Inflammatory macrophage (primary cell): ENCODE measurements around the gene TAF13.
"Not testable (repeated sequence)": the region's sequence is repeated elsewhere in the genome, so short reads cannot be mapped to it uniquely, and the experiment has no call there.

Source experiments
- DNase-seq, 2 donors: peaks; one replicate each; pipeline ENCODE4 v3.0.0-alpha.2; 2020 to 2022

The TAF13 gene

DNA sequence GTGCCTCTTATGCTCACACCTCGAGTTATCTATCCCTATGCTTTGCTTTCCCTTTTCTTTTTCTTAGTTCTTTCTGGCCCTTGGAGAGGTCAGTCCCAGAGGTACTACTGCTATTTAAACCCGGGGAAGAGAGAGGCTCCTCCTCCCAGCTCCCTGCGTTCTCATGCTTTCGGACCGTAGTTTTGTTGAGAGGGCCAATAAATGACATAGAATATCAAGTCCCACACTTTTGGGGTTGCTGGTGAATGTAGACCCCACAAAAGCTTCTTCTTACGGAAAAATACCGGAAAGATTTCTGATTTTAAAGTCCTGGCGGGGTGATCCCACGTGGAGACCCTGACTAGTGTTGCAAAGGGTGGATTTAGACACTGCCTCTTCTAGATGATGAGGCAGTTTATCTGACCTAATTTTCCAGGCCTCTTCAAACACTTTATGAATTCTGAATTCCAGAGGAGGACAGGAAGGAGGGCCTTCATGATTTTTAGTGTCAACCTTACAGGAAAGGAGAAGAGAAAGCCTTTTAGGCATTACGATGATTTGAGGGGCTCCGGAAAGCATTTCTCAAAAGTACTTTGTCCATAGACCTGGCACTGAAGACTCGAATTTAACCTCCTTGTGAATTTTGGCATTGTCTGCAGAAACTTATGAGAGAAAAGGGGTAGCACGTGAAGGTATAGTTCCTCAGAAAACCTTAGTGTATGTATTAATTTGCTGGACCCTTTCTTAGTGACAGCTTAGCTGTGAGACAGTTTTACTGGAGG, 15.5 kb upstream of the TAF13 start:
- DNase-seq, result peak; percentile 46 to 52

DNA sequence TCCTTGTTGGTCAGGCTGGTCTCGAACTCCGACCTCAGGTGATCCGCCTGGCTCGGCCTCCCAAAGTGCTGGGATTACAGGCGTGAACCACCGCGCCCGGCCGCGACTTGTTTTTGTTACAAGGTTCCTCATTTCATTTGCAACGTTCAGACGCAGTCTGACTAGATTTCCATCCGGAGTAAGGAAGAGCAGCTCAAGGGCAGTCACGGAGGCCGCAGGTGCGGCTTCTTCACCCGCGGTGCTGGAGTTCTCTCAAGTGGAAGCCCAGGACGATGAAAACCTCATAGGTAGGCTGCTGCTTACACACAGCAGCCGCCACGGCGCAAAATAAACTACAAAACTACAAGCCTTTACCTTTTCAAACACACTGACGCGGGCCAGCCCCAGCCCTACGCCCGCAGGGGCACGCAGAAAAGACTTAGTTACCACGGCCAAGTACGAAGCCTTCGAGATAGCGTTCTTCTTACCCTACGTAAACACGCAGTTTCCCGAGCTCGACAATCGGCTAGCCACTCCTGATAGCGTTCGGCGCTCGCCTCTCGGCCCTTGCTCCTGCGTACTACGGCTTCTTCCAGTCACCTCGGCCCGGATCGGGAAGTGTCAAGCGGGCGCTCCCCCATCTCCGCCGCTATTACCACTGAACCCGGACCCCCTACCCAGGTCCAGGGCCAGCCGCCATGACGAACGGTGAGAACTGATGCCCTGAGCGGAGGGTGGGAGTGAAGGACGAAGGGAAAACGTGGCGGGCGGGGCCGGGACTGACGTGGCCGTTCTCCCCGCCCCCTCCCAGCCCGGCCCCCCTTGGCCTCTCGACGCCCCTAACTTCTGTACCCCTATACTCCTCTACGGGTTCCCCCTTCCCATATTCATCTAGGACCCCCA, 14.6 kb upstream of the TAF13 start, which contains the start of gene TMEM167B:
Gene TMEM167B (plus strand): TSS at position 569 of the 882 bp plus-strand sequence. CDS start 109 bp downstream, at position 678.
- DNase-seq, result peak; percentile 96 to 97

DNA sequence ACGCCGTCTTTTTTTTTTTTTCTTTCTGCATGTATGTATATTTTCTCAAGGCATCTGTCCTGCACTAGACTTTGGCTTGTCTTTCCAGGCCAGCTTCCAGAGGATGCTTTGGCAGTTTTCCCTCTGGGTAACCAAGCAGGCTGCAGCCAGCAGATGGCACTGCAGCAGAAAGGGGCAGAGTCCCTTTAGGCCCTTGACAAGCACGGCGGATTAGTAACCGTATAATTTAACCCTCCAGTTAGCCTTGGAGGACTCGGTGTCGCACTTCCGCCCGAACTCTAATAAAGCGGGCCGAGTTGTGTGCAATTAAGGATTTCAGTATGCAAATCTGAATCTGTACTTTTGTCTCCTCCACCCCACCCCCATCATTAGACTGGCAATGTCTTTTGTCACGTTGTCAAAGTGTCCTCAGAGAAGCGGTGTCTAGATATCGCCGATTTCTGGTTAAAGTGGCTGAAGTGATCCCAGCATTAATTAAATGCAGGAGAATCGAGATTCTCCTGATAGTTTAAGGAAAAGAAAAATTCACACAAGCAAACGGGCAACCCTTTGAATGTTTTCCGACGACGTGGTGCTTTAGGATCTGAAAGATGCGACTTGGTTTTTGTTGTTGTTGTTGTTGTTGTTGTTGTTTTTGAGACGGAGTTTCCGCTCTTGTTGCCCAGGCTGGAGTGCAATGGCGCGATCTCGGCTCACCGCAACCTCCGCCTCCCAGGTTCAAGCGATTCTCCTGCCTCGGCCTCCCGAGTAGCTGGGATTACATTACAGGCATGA, 13.6 kb upstream of the TAF13 start:
- peak; percentile 36 to 44 for DNase-seq

DNA sequence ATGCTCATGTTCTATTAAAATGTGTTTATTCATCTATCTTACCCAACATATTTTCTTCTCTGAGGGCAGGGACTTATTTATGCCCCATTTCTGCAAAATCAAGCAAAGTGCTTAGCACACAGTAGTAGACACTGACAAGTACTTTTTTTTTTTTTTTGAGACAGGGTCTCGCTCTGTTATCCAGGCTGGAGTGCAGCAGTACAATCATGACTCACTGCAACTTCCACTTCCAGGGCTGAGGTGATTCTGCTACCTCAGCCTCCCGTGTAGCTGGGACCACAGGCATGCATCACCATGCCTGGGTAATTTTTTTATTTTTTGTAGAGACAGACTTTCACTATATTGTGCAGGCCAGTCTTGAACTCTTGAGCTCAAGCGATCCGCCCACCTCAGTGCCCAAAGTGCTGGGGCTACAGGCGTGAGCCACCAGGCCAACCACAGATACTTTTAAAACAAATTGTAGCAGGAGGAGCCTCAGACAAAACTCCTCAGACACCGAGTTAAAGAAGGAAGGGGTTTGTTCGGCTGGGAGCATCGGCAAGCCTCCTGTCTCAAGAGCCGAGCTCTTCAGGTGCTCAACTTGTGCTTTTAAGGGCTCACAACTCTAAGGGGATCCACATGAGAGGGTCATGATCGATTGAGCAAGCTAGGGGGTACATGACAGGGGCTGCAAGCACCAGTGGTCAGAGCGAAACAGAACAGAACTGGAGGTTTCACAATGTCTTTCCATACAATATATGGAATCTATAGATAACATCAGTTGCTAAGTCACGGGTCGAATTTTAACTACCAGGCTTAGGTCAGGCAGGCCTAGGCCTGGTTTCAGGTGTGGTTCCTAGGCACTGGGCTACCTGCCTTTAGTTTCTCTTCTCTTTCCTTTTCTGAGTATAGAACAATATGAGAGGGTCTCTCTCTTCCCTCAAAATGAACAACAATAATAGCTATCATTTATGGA, 9.0 kb upstream of the TAF13 start:
- DNase-seq, result no peak

DNA sequence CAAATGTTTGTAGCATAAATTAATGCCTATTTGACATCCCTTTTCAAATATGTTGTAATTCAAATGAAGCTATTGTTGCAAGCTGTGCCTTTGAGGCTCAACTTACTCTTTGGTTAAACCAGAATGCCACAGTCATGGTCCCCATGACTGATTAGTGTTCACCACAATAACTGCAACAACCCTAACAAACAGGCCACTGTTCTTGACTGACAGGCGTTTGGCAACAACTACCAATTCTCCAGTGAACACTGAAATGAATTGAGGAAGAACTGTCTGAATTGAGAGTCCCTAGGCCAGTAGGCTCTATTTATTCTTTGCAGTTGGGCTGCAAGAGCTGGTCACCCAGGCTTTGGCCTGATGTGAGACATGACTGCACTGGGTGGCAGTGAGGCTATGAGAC, 8.1 kb upstream of the TAF13 start:
- peak in 1 of 2 donors; percentile 30 for DNase-seq

DNA sequence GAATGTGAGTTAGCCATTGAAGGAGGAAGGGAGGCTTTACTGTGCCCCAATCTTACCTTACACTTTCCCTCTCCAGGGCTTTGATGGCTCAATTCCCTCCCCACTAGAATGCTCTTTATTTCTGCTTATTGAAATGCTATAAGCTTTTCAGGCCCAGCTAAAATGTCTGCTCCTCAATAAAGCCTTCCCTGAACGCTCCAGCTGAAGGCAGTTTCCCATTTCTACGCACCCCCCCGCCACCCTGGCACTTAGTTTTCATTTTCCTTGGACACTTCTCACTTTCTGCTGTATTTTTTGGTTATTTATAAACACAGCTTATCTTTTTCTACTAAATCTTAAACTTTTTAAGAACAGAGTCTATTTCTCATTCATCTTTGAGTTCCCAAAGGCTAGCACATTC, 7.7 kb upstream of the TAF13 start:
- no peak for DNase-seq

DNA sequence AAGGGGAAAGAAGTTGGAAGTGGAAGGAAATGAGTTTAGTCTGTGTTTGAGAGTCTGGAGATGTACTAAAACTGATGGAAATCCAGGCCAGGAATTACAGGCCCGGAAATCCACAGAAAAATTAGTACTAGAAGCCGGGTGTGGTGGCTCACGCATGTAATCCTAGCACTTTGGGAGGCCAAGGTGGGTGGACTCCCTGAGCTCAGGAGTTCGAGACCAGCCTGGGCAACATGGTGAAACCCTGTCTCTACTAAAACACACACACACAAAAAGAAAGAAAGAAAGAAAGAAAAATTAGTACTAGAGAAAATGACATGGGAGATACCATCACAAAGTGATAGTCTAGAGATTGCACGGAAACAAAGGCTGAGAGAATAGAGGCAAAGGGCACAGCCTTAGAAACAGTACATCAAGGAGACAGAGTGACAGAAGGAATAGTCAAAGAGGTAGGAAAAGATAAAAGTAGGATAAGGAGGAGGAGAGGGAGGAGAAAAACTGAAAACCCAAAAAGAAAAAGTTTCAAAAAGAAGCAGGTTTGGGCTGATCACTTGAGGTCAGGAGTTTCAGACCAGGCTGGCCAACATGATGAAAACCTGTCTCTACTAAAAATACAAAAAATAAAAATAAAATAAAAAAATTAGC, 4.8 kb upstream of the TAF13 start:
- DNase-seq, result no peak

DNA sequence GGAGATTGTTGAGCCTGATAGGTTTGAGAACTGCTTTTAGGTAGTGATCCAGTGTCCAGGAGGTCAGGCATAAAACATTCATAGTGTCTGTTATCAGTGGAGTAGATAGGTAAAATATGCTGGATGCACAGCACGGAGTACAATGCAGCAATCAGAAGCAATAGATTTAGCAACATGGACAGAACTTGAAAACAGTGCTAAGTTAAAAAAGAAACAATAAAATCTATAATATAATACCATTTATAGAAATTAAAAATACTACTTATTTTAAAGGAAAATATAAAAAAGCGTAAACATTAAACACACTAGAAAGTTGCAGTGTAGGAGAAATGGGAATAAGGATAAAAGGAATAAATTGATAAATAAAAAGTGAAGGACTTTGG, 3.4 kb upstream of the TAF13 start:
- DNase-seq, result no peak

DNA sequence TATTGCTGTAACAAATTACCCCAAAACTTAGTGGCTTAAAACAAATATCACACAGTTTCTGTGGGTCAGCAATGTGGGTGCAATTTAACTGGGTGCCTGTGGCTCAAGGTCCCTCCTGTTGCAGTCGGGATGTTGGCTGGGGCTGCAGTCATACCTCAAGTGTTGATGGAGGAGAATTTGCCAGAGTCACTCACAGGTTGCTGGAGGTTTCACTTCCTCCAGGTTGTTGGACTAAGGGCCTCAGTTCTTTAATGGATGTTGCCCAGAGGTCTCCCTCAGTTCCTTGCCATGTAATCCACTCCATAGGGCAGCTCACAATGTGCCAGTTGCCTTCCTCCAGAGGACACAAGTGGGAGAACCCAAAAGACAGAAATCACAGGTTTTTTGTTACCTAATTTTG, 2.5 kb upstream of the TAF13 start:
- no peak for DNase-seq

DNA sequence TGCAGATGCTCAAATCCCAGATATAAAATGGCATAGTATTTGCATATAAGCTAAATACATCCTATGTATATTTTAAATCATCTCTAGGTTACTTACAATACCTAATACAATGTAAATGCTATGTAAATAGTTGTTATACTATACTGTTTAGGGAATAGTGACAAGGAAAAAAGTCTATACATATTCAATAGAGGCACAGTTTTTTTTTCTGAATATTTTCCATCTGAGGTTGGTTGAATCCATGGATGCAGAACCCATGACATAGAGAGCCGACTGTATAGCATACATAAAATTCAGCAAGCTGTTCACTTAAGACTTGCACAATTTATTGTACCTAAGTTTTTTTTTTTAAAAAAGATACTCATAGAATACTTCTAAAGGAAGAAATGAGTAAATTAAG, 6.5 kb downstream of the TAF13 start:
- no peak for DNase-seq

DNA sequence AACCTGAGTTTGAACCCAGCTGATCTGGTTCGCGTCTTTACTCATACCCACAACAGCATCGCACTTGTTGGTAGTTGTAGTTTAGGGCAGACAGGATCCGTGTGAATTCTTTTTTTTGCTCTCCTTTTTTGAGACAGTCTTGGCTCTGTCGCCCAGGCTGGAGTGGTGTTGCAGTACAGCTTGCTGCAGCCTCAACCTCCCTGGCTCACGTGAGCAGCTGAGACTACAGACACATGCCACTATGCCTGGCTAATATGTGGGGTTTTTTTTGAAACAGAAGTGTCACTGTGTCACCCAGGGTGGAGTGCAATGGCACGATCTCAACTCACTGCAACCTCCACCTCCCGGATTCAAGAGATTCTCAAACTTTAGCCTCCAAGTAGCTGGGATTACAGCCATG, 7.9 kb downstream of the TAF13 start:
- DNase-seq, result no peak

DNA sequence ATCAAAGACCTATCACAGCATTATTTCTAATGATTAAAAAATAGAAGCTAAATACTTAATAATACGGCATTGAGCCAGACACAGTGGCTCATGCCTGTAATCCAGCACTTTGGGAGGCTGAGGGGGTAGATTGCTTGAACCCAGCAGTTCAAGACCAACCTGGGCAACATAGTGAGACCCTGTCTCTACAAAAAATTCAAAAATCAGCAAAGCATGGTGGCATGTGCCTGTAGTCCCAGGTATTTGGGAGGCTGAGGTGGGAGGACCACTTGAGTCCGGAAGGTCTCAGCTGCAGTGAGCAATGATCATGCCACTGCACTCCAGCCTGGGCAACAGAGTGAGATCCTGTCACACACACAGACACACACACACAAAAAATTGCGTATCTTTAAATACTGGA, 10.7 kb downstream of the TAF13 start:
- no peak for DNase-seq

DNA sequence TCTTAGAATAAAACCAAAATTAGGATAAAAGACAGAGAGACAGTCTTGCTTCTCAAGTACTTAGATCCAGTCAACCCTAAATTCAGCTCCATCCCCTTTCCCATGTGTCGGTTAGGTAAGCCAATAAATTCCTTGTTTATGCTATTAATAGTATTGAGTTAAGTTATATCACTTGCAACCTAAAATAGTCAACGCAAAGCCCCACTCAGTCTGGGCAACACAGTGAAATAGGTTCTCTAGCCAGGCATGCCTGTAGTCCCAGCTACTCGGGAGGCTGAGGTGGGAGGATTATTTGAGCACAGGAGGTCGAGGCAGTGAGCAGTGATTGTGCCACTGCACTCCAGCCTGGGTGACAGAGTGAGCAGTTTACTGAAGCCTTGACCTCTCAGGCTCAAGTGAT, 14.6 kb downstream of the TAF13 start:
- no peak for DNase-seq

DNA sequence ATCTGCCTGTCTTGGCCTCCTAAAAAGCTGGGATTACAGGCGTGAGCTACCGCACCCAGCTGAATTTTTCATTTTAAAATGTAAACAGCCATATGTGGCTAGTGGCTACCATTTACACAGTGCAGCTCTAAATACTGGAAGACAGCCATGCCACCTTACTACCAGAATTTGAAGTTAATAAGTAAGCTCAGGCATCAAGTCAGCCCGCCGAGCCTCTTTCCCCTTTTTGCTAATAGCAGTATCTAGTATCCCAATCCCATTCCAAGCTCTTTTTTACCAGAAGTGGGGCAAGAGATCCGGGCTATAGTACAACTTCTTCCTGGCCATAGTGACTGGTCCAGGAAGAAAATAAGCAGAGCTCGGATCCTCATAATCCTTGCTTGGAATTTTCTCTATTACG, 15.1 kb downstream of the TAF13 start:
- no peak for DNase-seq

DNA sequence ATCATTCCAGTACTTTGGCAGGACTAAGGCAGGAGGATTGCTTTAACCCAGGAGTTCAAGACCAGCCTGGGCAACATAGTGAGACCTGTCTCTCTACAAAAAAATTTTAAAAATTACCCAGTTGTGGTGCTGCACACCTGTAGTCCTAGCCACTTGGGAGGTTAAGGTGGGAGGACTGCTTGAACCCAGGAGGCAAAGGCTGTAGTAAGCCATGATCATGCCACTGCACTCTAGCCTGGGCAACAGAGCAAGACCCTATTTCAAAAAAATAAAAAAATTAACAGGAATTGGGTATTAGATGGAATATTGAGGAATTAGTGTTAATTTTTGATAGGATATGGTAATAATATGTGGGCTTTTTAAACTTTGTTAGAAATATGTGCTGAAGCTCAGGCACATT, 16.8 kb downstream of the TAF13 start:
- DNase-seq, result no peak

DNA sequence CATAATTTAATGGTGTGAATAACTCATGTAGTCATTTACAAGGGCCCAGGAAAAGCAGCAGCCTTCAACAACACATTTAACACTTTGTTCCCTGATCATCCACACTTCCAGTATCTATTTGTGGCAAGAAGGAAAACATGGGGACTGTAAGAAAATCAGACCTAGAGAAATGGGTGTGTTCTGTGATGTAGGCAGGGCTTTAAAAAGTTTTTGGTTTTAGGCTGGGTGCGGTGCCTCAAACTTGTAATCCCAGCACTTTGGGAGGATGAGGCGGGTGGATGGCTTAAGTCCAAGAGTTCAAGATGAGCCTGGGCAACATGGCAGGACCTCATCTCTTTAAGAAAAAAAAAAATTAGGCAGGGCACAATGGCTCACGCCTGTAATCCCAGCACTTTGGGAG, 19.7 kb downstream of the TAF13 start:
- no peak for DNase-seq

DNA sequence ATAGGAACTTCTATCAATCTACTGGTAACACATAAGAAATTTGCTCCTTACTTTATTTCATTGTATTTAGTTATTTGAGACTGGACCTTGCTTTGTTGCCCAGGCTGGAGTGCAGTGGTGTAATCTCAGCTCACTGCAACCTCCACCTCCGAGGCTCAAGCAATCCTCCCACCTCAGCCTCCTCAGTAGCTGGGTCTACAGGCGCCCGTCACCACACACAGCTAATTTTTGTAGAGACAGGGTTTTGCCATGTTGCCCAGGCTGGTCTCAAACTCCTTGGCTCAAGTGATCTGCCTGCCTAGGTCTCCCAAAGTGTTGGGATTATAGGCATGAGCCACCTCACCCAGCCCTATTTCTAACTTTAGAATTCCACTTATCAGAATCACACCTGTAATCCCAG, 23.7 kb downstream of the TAF13 start:
- not testable (repeated sequence) for DNase-seq

DNA sequence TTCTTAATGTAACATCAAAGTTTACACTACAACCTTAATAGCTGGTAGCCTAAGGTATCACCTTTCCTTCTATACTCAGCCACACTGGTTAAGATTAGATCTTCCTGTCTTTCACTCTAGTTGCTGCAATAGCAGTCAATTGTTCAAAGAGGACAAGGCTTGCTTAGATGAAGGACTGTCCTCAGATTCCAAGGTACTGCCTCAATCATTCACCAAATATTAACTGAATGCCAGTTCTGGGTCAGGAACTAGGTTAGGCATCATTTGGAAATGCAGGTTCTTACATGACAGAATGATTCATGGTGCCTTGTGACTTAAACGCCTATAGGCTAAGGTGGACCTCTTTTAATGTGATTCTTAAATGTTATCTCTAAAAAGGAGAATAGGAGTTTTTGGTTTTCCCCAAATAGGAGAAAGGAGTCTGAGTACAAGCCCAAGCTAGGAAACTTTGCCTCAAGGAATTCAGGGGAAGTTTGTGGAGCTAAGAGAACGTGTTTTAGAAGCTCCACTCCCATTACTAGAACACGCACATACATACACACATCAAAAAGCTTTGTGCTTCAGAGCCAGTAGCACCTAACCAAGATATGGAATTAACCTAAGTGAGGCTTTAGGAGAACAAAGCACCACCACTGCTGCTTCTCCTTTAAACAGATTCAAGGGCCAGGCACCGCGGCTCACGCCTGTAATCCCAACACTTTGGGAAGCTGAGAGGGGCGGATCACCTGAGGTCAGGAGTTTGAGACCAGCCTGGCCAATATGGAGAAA, 25.4 kb downstream of the TAF13 start:
- DNase-seq, result no peak

DNA sequence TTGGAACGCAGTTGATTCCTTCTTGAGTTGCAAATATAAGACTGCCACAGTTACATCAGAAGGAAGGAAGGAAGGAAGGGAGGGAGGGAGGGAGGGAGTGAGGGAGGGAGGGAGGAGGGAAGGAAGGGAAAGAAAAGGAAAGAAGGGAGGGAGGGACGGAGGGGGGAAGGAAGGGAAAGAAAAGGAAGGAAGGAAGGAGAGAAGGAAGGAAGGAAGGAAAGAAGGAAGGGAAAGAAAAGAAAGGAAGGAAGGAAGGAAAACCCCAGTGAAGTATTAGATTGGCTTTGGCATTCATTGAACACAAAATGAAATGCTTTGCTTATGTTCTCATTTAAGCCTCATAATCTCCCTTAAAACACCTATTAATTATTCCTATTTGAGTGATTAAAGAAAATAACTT, 27.5 kb downstream of the TAF13 start:
- DNase-seq, result no peak

DNA sequence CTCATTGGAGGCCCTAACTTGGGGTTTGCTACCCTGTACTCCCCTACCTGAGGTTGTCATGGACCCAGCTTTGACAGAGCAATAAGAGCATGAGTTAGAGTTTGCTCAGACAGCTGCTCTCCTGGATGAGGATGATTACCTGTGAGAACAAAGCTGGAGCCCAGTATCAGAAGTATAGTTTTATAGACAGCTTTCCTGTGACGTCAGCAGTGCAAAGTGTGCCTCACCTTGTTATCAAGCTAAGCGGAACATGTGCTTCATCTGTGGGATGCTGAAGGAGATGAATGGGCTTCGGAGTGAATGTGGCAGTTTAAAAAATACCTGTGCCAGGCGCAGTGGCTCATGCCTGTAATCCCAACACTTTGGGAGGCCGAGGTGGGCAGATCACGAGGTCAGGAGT, 28.5 kb downstream of the TAF13 start:
- DNase-seq, result no peak

DNA sequence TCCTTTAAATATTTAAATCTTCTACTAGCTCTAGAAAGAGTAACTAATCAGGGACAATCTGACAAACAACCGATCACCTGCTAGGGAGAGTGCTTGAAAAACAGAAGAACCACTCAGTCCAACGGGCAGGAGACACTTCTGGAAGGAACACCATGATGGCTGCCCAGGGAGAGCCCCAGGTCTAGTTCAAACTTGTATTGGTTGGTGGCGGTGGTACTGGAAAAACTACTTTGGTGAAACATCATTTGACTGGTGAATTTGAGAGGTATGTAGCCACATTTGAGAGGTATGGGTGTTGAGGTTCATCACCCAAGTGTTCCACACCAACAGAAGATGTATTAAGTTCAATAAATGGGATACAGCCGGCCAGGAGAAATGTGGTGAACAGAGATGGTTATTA, 29.1 kb downstream of the TAF13 start:
- DNase-seq, result no peak
